ENCODE data around the gene RHPN2.
"Not testable (repeated sequence)": the region's sequence is repeated elsewhere in the genome, so short reads cannot be mapped to it uniquely, and the experiment has no call there.

Gene RHPN2

DNA sequence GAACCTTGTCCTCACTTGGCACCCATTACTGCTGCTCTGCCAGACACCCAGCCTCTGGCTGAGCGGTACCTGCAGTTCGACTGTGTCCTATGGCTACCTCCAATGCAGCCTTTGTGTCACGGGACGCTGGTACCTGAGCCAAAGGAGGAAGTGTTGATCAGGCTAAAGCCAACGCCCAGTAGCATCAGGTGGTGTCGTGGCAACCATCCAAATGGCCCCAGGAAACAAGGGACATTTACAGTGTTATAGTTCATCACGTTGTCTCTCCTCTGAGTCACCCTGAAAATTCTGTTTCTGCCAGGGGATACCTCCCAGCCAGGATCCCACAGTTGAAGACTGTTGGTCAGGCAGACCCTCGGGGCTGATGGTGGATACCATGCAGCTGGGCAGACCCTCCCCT is 10.1 kb downstream of the RHPN2 start:
- no peak overlapping the region for H3K27ac Mint-ChIP-seq
- no peak for DNase-seq
- peaks cover 25% of the 10 kb centered on the region for H3K4me1 Mint-ChIP-seq
- TF ChIP-seq, protein P1, sequence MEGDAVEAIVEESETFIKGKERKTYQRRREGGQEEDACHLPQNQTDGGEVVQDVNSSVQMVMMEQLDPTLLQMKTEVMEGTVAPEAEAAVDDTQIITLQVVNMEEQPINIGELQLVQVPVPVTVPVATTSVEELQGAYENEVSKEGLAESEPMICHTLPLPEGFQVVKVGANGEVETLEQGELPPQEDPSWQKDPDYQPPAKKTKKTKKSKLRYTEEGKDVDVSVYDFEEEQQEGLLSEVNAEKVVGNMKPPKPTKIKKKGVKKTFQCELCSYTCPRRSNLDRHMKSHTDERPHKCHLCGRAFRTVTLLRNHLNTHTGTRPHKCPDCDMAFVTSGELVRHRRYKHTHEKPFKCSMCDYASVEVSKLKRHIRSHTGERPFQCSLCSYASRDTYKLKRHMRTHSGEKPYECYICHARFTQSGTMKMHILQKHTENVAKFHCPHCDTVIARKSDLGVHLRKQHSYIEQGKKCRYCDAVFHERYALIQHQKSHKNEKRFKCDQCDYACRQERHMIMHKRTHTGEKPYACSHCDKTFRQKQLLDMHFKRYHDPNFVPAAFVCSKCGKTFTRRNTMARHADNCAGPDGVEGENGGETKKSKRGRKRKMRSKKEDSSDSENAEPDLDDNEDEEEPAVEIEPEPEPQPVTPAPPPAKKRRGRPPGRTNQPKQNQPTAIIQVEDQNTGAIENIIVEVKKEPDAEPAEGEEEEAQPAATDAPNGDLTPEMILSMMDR (IDR thresholded peaks at IDR 0.05): no peak
- H3K9me3 Mint-ChIP-seq: no peaks in the 10 kb centered on the region
- H3K36me3 Mint-ChIP-seq (ENCODE audit: low read depth): no peaks in the 10 kb centered on the region
- no peak overlapping the region for H3K4me3 Mint-ChIP-seq
- peaks cover 6% of the 10 kb centered on the region for H3K27me3 Mint-ChIP-seq (ENCODE audit: low read depth, poor library complexity)

DNA sequence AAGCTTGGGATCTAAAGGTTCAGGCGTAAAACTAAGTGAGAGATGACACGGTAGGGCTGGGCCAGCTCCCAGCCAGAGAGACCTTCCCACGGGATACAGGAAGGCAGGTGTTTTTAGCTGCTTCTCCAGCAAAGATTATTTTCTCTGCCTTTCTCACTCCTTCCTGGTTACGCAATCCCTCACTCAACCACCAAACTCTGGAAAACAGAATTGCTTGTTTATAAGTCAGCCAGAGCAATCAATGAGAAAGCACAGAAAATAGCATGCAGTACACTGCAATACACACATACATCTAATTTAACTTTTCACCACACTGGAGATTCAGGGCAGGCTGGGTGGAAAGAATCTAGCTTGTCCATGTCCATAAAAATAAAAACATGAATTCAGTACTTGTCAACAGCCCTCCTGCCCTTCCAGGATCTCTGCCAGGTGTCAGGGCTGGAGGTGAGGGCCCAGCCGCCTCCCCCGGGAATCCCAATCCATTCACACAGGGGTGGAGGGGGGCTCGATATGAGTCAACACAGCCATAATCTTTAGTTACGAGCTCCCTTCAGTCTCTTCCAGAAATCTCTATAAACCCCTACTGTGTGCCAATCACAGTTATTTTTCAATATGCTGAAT is 12.2 kb downstream of the RHPN2 start:
- H3K4me1 Mint-ChIP-seq: peaks cover 26% of the 10 kb centered on the region
- no peak for DNase-seq
- no peaks in the 10 kb centered on the region for H3K27me3 Mint-ChIP-seq (ENCODE audit: low read depth, poor library complexity)
- H3K27ac Mint-ChIP-seq: peak overlapping the region; percentile 24
- no peak overlapping the region for H3K4me3 Mint-ChIP-seq
- H3K36me3 Mint-ChIP-seq (ENCODE audit: low read depth): no peaks in the 10 kb centered on the region
- no peaks in the 10 kb centered on the region for H3K9me3 Mint-ChIP-seq
- TF ChIP-seq, protein P1 (IDR thresholded peaks at IDR 0.05): no peak

DNA sequence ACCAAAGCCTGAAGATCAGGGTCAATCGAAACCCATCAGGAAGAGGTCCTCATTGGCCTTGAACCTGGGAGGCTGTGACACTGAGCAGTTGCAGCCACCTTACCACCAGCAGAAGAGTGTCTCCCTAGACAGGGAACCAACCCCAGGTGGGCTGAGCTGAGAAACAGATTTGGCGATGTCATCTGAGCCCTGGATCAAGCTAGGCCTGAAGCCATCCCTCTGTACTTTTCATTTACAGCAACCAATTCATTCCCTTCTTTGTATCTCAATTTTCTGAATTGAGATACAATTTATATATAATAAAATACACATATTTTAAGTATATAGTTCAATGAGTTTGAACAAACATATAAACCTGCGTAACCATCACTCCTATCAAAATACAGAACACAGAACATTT is 14.6 kb downstream of the RHPN2 start:
- TF ChIP-seq, protein P1 (IDR thresholded peaks at IDR 0.05): no peak
- H3K9me3 Mint-ChIP-seq: no peaks in the 10 kb centered on the region
- H3K4me1 Mint-ChIP-seq: peaks cover 22% of the 10 kb centered on the region
- no peaks in the 10 kb centered on the region for H3K27me3 Mint-ChIP-seq (ENCODE audit: low read depth, poor library complexity)
- H3K4me3 Mint-ChIP-seq: no peak overlapping the region
- DNase-seq: no peak
- H3K36me3 Mint-ChIP-seq (ENCODE audit: low read depth): no peaks in the 10 kb centered on the region
- no peak overlapping the region for H3K27ac Mint-ChIP-seq

DNA sequence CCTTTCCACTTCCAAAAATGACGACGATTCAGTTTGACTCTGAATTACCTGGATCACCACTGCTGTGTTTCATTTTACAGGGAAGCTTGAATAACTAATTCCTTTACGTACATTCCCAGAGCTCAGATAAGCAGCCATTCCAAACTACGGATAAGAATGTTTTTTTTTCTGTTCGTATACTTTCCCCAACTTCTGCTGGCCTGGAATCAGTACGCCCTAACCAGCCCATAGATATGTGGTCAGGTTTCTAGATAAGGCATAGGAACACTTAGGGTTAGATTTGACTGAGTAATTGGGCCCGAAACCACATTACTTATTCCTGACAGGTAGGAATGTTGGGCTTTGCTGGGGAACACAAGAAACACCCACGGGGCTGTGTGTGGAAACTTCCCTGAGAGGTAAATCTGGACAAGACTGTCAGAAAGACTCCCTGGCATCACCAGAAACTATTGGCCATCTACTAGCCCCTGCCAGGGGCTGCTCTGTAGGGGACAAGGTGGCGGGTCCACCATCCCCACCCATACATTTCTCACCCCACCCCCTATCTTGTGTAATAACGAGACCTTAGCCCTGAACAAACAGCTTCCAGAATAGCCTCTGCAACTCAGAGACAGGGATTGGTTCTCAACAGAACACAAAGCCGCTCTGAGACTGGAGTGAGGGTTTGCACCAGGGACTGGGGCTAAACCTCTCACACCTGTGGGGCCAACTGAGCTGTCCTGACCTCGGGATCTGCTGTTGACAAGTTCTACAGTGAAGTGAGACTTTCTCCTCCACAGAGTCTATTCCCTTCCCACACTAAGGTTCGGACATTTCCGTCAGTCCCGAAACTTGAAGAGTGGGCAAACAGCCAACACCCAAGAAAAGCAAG is 15.6 kb downstream of the RHPN2 start:
- no peak overlapping the region for H3K27ac Mint-ChIP-seq
- peaks cover 22% of the 10 kb centered on the region for H3K4me1 Mint-ChIP-seq
- H3K36me3 Mint-ChIP-seq (ENCODE audit: low read depth): no peaks in the 10 kb centered on the region
- no peaks in the 10 kb centered on the region for H3K27me3 Mint-ChIP-seq (ENCODE audit: low read depth, poor library complexity)
- TF ChIP-seq, protein P1 (IDR thresholded peaks at IDR 0.05): no peak
- no peaks in the 10 kb centered on the region for H3K9me3 Mint-ChIP-seq
- H3K4me3 Mint-ChIP-seq: no peak overlapping the region
- no peak for DNase-seq

DNA sequence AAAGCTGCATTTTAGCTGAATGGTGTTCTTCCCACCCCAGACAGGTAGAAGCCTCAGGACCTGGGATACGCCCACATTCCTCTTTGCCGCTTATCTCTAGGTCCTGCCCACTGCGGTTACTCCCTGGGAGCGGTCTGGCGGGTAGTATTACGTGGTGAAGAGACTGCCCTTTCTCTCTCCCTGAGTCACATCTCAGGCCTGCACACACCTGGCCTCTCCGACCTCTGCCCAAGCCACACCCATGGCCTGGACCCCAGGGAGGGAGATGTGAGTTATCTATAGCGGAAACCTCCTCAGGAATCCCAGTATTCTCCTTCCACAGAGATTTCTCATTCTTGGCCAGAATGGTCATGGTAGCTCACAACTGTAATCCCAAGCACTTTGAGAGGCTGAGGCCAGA is 17.3 kb downstream of the RHPN2 start:
- Mint-ChIP-seq H3K9me3 (no peaks in the 10 kb centered on the region), H3K27me3 (ENCODE audit: low read depth, poor library complexity) (no peaks in the 10 kb centered on the region), H3K27ac (no peak overlapping the region), H3K4me1 (peaks cover 16% of the 10 kb centered on the region), H3K36me3 (ENCODE audit: low read depth) (no peaks in the 10 kb centered on the region), H3K4me3 (no peak overlapping the region)
- no peak for DNase-seq
- TF ChIP-seq, protein P1 (IDR thresholded peaks at IDR 0.05): no peak

DNA sequence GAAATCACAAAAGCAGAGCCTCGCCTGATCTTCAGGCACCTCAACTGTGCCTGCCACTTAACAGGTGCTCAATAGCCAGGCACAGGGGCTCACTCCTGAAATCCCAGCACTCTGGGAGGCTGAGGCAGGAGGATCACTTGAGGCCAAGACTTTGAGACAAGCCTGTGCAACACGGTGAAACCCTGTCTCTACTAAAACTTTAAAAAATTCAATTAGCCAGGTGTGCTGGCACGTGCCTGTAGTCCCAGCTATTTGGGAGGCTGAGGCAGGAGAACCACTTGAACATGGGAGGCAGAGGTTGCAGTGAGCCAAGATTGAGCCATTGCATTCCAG is 22.9 kb downstream of the RHPN2 start:
- DNase-seq; H3K9me3 Mint-ChIP-seq; H3K4me3 Mint-ChIP-seq; H3K27me3 Mint-ChIP-seq (ENCODE audit: low read depth, poor library complexity): not testable (repeated sequence)
- Mint-ChIP-seq H3K4me1 (peaks cover 20% of the 10 kb centered on the region), H3K27ac (peak overlapping the region; percentile 38), H3K36me3 (ENCODE audit: low read depth) (peaks cover 15% of the 10 kb centered on the region)
